SU-DHL-6 (cell line): Measurements from ENCODE around the gene GP1BA.

ENCODE experiments used
- H2AFZ ChIP-seq: fragments of 200-600 bp; sonication (generic); 2 replicates; pipeline ENCODE4 v1.6.1; 2014; ENCODE audit warnings: low read depth, mild to moderate bottlenecking, moderate library complexity, mixed read lengths, antibody characterized with exemption, low read length; ENCODE audit not compliant: severe bottlenecking
- H3F3A ChIP-seq: fragments of 200-600 bp; shearing (Covaris generic); 2 replicates; pipeline ENCODE4 v1.6.0; 2016; ENCODE audit warnings: antibody characterized with exemption, mild to moderate bottlenecking; ENCODE audit not compliant: insufficient read depth
- H3K27ac ChIP-seq: fragments of 200-600 bp; sonication (generic); 2 replicates; pipeline ENCODE4 v1.5.1; 2016; ENCODE audit warnings: low read depth, mild to moderate bottlenecking, low read length, moderate library complexity, mixed read lengths
- H3K27me3 ChIP-seq: fragments of 200-600 bp; sonication (generic), shearing (Covaris generic); 2 replicates; pipeline ENCODE4 v1.6.0; 2014; ENCODE audit warnings: mild to moderate bottlenecking, low read length
- H3K36me3 ChIP-seq: fragments of 200-600 bp; sonication (generic); 2 replicates; pipeline ENCODE4 v1.6.1; 2014; ENCODE audit warnings: mild to moderate bottlenecking, low read length, mixed read lengths
- H3K4me2 ChIP-seq: fragments of 300-600, 200-600 bp; shearing (Covaris generic), sonication (generic); 2 replicates; pipeline ENCODE4 v1.6.0; 2014; ENCODE audit warnings: low read length, low read depth, mild to moderate bottlenecking; ENCODE audit not compliant: poor library complexity, severe bottlenecking
- H3K4me3 ChIP-seq: fragments of 200-600 bp; sonication (generic); 2 replicates; pipeline ENCODE4 v1.5.1; 2014; ENCODE audit warnings: antibody characterized with exemption, low read length, mild to moderate bottlenecking, mixed read lengths; ENCODE audit not compliant: insufficient read depth, poor library complexity, severe bottlenecking
- H3K79me2 ChIP-seq: fragments of 200-600 bp; sonication (generic); 2 replicates; pipeline ENCODE4 v1.6.1; 2014; ENCODE audit warnings: mild to moderate bottlenecking, low read length, moderate library complexity; ENCODE audit not compliant: insufficient read depth
- H3K9ac ChIP-seq: fragments of 200-600 bp; sonication (generic); 2 replicates; pipeline ENCODE4 v1.7.0; 2014; ENCODE audit warnings: mild to moderate bottlenecking, low read length
- H3K9me2 ChIP-seq: fragments of 200-600 bp; sonication (generic); replicated peaks from 2 replicates; pipeline ENCODE4 v1.6.1; 2014; ENCODE audit warnings: low read length; ENCODE audit not compliant: insufficient read depth
- H3K9me3 ChIP-seq: fragments of 200-600 bp; sonication (generic); 2 replicates; pipeline ENCODE4 v1.6.1; 2014; ENCODE audit warnings: low read length, mixed read lengths; ENCODE audit not compliant: insufficient read depth
- H4K20me1 ChIP-seq: fragments of 200-600 bp; sonication (generic); 2 replicates; pipeline ENCODE4 v1.6.1; 2014; ENCODE audit warnings: low read depth, mild to moderate bottlenecking, antibody characterized with exemption, low read length, moderate library complexity, mixed read lengths
- CTCF ChIP-seq: fragments of 200-600 bp; sonication (generic); IDR thresholded peaks from one replicate; pipeline ENCODE4 v1.5.1; 2017; ENCODE audit warnings: antibody characterized with exemption, mild to moderate bottlenecking, low read length, moderate library complexity; ENCODE audit not compliant: insufficient read depth, poor library complexity, severe bottlenecking
- EZH2phosphoT487 ChIP-seq: fragments of 200-600 bp; sonication (generic), shearing (Covaris generic); conservative IDR thresholded peaks from 2 replicates; pipeline ENCODE4 v1.6.1; 2018; ENCODE audit warnings: mild to moderate bottlenecking, antibody characterized with exemption, low read length, moderate library complexity, mixed read lengths

GP1BA gene

GRCh38 chr17:4945176-4945943, 13.3 kb downstream of the GP1BA start:
- TF ChIP-seq CTCF (no peak), EZH2phosphoT487 (no peak)
- no peaks in the 10 kb centered on the region for H3K9me2 ChIP-seq
- no peaks in the 10 kb centered on the region for H3K9me3 ChIP-seq
- peak overlapping the region; percentile 90 for H3K4me2 ChIP-seq
- H3K27ac ChIP-seq, result peak overlapping the region; percentile 100
- peaks cover 62% of the 10 kb centered on the region for H3K79me2 ChIP-seq
- H3K27me3 ChIP-seq, result no peaks in the 10 kb centered on the region
- H3K36me3 ChIP-seq, result peaks cover 11% of the 10 kb centered on the region; the same call in 1 of the 2 replicates
- H2AFZ ChIP-seq, result no peak overlapping the region
- H3K4me3 ChIP-seq, result peak overlapping the region; percentile 20
- H3K9ac ChIP-seq, result peak overlapping the region; percentile 37; the same call in 1 of the 2 replicates
- H3F3A ChIP-seq, result peaks cover 73% of the 10 kb centered on the region
- peaks cover 3% of the 10 kb centered on the region; the same call in 1 of the 2 replicates for H4K20me1 ChIP-seq

GRCh38 chr17:4945944-4946280, 13.8 kb downstream of the GP1BA start:
- no peaks in the 10 kb centered on the region for H3K9me2 ChIP-seq
- peak overlapping the region; percentile 100 for H3K27ac ChIP-seq
- peaks cover 57% of the 10 kb centered on the region for H3K79me2 ChIP-seq
- TF ChIP-seq EZH2phosphoT487, result no peak
- no peak for TF ChIP-seq CTCF
- H3K9me3 ChIP-seq, result no peaks in the 10 kb centered on the region
- H3K9ac ChIP-seq, result peak overlapping the region; percentile 100
- H3F3A ChIP-seq, result peaks cover 70% of the 10 kb centered on the region
- H3K36me3 ChIP-seq, result peaks cover 11% of the 10 kb centered on the region; the same call in 1 of the 2 replicates
- H3K4me3 ChIP-seq, result peak overlapping the region; percentile 100
- no peaks in the 10 kb centered on the region for H3K27me3 ChIP-seq
- H4K20me1 ChIP-seq, result peaks cover 3% of the 10 kb centered on the region; the same call in 1 of the 2 replicates
- H2AFZ ChIP-seq, result no peak overlapping the region
- peak overlapping the region; percentile 90 for H3K4me2 ChIP-seq

- Histone ChIP-seq H3K79me2 (peaks cover 52% of the 10 kb centered on the region), H3K27ac (peak overlapping the region; percentile 100), H3K9me3 (no peaks in the 10 kb centered on the region), H3F3A (peaks cover 65% of the 10 kb centered on the region), H3K9ac (peak overlapping the region; percentile 100), H2AFZ (no peak overlapping the region), H3K4me3 (peak overlapping the region; percentile 100), H3K27me3 (no peaks in the 10 kb centered on the region), H3K4me2 (peak overlapping the region; percentile 90), H3K36me3 (peaks cover 11% of the 10 kb centered on the region; the same call in 1 of the 2 replicates), H3K9me2 (no peaks in the 10 kb centered on the region), H4K20me1 (peaks cover 3% of the 10 kb centered on the region; the same call in 1 of the 2 replicates)
- TF ChIP-seq EZH2phosphoT487, result no peak
- TF ChIP-seq CTCF, result no peak
These were observed 14.4 kb downstream of the GP1BA start for GRCh38 chr17:4946312-4946976.
